ENCODE data around the gene BEST4. TPM values are rescaled to one million over a fixed set of nuclear protein-coding genes. Genes with fewer than 3 reads are reported as not detected.
A peak's percentile ranks its signal among the peaks of the same experiment; 100 is the strongest.

The BEST4 gene
- total RNA-seq (1 to 10 TPM in 4 of 5 donors, under 1 TPM in 1; 0.75 to 2.4 (median 1.6) TPM), total RNA-seq (0.76 to 7.7 (median 1.9) reads per million in 29 experiments)
- 0.50 TPM for total RNA-seq (2013)

GRCh38 chr1:44788120-44788860 is at the start of gene BEST4:
Gene BEST4 (minus strand): TSS chr1:44788170. CDS start chr1:44787705, 465 bp downstream.
- CTCF ChIA-PET, result interaction anchor here (0.6 to 3.8 kb wide), 4 partner anchors 12 to 1812 kb away, joined by 3 to 12 read pairs (median 4); partner anchors contain the start of gene PLK3 (in 1 of the 2)
- no peaks in the 10 kb centered on the region for H3K27me3 ChIP-seq (replicated peaks in 1 of 2; ENCODE audit: control insufficient read depth in 2 of 2, extremely low read depth in 1 of 2, insufficient read depth in 2 of 2, low read length in 1 of 2)
- no peaks in the 10 kb centered on the region for H3K9me3 ChIP-seq
- no peaks in the 10 kb centered on the region for H3K36me3 ChIP-seq (ENCODE audit: control insufficient read depth in 2 of 2, extremely low read depth in 1 of 2, insufficient read depth in 1 of 2, low read length in 1 of 2)
- no peak for ATAC-seq (replicated peaks in 1 of 4)
- no peak within 1 kb of the TSS for H3K4me3 Mint-ChIP-seq
- POLR2A ChIA-PET, result interaction anchor here in 1 of 2 donors (0.6 kb wide), 1 partner anchor 14 kb away, joined by 4 read pairs; no protein-coding TSS in a partner anchor
- 97% methylated on average over 6 of the region's 9 CpGs for WGBS (ENCODE audit: insufficient coverage)
- no peaks in the 10 kb centered on the region for H3K27me3 Mint-ChIP-seq
- DNase-seq, result no peak
- no peaks in the 10 kb centered on the region for H3K36me3 Mint-ChIP-seq
- H3K27ac ChIP-seq (ENCODE audit: low read length), result no peak within 1 kb of the TSS
- H3K27ac Mint-ChIP-seq, result peak within 1 kb of the TSS; percentile 22 to 61
- no peaks in the 10 kb centered on the region for H3K9me3 Mint-ChIP-seq
- no peak within 1 kb of the TSS for H3K4me3 ChIP-seq (ENCODE audit: control insufficient read depth in 1 of 2, extremely low read depth in 1 of 2, low read length in 1 of 2)
- peaks cover 15 to 34% of the 10 kb centered on the region in 2 experiments for H3K4me1 ChIP-seq (ENCODE audit: control insufficient read depth in 1 of 2, extremely low read depth in 1 of 2, insufficient read depth in 2 of 2, low read length in 2 of 2)
- H3K4me1 Mint-ChIP-seq, result peaks cover 25 to 27% (median 26%) of the 10 kb centered on the region in 3 donors

GRCh38 chr1:44835738-44836675 is 48.0 kb upstream of the BEST4 start:
- ATAC-seq (replicated peaks in 1 of 4) (peak; percentile 89 to 96 (median 95)), DNase-seq (peak; percentile 60 to 89 (median 81))
- peak overlapping the region in 1 of 2 donors; percentile 58 for H3K27ac Mint-ChIP-seq
- CTCF ChIA-PET, result interaction anchor here (0.6 to 1.5 kb wide), 4 partner anchors 46 to 467 kb away, joined by 3 to 4 read pairs (median 3); no protein-coding TSS in a partner anchor
- no peaks in the 10 kb centered on the region for H3K9me3 Mint-ChIP-seq
- no peak overlapping the region for H3K4me3 ChIP-seq (ENCODE audit: control insufficient read depth in 1 of 2, extremely low read depth in 1 of 2, low read length in 1 of 2)
- peaks cover 8 to 10% (median 8%) of the 10 kb centered on the region in 3 donors for H3K4me1 Mint-ChIP-seq
- POLR2A ChIA-PET, result no interaction called here
- no peaks in the 10 kb centered on the region for H3K36me3 ChIP-seq (ENCODE audit: control insufficient read depth in 2 of 2, extremely low read depth in 1 of 2, insufficient read depth in 1 of 2, low read length in 1 of 2)
- no peak overlapping the region for H3K27ac ChIP-seq (ENCODE audit: low read length)
- no peaks in the 10 kb centered on the region for H3K9me3 ChIP-seq
- H3K27me3 Mint-ChIP-seq, result peaks cover under 1 to 6% of the 10 kb centered on the region in 2 donors
- H3K36me3 Mint-ChIP-seq, result no peaks in the 10 kb centered on the region
- peaks cover 0 to 22% of the 10 kb centered on the region in 2 experiments for H3K27me3 ChIP-seq (replicated peaks in 1 of 2; ENCODE audit: control insufficient read depth in 2 of 2, extremely low read depth in 1 of 2, insufficient read depth in 2 of 2, low read length in 1 of 2)
- WGBS (ENCODE audit: insufficient coverage), result 94% methylated on average over 17 of the region's 23 CpGs
- peaks cover 0 to 8% of the 10 kb centered on the region in 2 experiments for H3K4me1 ChIP-seq (ENCODE audit: control insufficient read depth in 1 of 2, extremely low read depth in 1 of 2, insufficient read depth in 2 of 2, low read length in 2 of 2)
- H3K4me3 Mint-ChIP-seq, result peak overlapping the region in 1 of 3 donors; percentile 2

DNA sequence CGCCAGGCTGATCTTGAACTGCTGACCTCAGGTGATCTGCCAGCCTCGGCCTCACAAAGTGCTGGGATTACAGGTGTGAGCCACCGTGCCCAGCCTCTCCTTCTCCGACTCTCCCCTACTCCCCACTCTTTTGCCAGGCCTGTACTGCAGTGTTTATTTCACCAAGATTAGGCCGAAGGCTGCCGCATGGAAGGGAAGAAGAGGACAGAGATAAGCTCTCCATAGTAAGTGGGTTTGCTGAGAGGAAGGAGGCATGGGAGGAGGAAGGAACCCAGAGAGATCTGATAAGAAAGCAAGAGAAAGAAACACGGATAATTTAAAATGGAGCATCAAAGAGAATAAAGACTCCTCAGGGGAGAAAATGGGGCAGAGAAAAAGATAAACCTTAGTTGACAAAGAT is 46.4 kb upstream of the BEST4 start:
- H3K36me3 Mint-ChIP-seq, result no peaks in the 10 kb centered on the region
- ChIA-PET POLR2A (no interaction called here), CTCF (interaction anchor here (0.7 to 1.1 kb wide), 2 partner anchors 103 to 1142 kb away, joined by 3 read pairs; no protein-coding TSS in a partner anchor)
- H3K4me3 Mint-ChIP-seq, result no peak overlapping the region
- H3K36me3 ChIP-seq (ENCODE audit: control insufficient read depth in 2 of 2, extremely low read depth in 1 of 2, insufficient read depth in 1 of 2, low read length in 1 of 2), result no peaks in the 10 kb centered on the region
- peaks cover 0 to 8% of the 10 kb centered on the region in 2 experiments for H3K4me1 ChIP-seq (ENCODE audit: control insufficient read depth in 1 of 2, extremely low read depth in 1 of 2, insufficient read depth in 2 of 2, low read length in 2 of 2)
- no peak for DNase-seq
- WGBS (ENCODE audit: insufficient coverage), result 86% methylated on average over 2 of the region's 7 CpGs
- peaks cover 8 to 10% (median 8%) of the 10 kb centered on the region in 3 donors for H3K4me1 Mint-ChIP-seq
- H3K4me3 ChIP-seq (ENCODE audit: control insufficient read depth in 1 of 2, extremely low read depth in 1 of 2, low read length in 1 of 2), result no peak overlapping the region
- peaks cover 0 to under 1% of the 10 kb centered on the region in 2 donors for H3K27me3 Mint-ChIP-seq
- H3K9me3 Mint-ChIP-seq, result no peaks in the 10 kb centered on the region
- H3K27ac Mint-ChIP-seq, result no peak overlapping the region
- H3K27me3 ChIP-seq (replicated peaks in 1 of 2; ENCODE audit: control insufficient read depth in 2 of 2, extremely low read depth in 1 of 2, insufficient read depth in 2 of 2, low read length in 1 of 2), result peaks cover 0 to 7% of the 10 kb centered on the region in 2 experiments
- H3K27ac ChIP-seq (ENCODE audit: low read length), result no peak overlapping the region
- ATAC-seq (replicated peaks in 1 of 4), result no peak
- H3K9me3 ChIP-seq, result no peaks in the 10 kb centered on the region

GRCh38 chr1:44832056-44832705 is 44.2 kb upstream of the BEST4 start:
- Histone ChIP-seq H3K27ac (ENCODE audit: low read length) (no peak overlapping the region), H3K4me3 (ENCODE audit: control insufficient read depth in 1 of 2, extremely low read depth in 1 of 2, low read length in 1 of 2) (no peak overlapping the region), H3K9me3 (no peaks in the 10 kb centered on the region), H3K4me1 (ENCODE audit: control insufficient read depth in 1 of 2, extremely low read depth in 1 of 2, insufficient read depth in 2 of 2, low read length in 2 of 2) (peaks cover 0 to 8% of the 10 kb centered on the region in 2 experiments), H3K36me3 (ENCODE audit: control insufficient read depth in 2 of 2, extremely low read depth in 1 of 2, insufficient read depth in 1 of 2, low read length in 1 of 2) (no peaks in the 10 kb centered on the region), H3K27me3 (replicated peaks in 1 of 2; ENCODE audit: control insufficient read depth in 2 of 2, extremely low read depth in 1 of 2, insufficient read depth in 2 of 2, low read length in 1 of 2) (peaks cover 0 to 7% of the 10 kb centered on the region in 2 experiments)
- H3K36me3 Mint-ChIP-seq, result no peaks in the 10 kb centered on the region
- H3K27ac Mint-ChIP-seq, result no peak overlapping the region
- WGBS (ENCODE audit: insufficient coverage), result 81% methylated on average over 7 of the region's 13 CpGs
- no peaks in the 10 kb centered on the region for H3K27me3 Mint-ChIP-seq
- POLR2A ChIA-PET, result no interaction called here
- no peak overlapping the region for H3K4me3 Mint-ChIP-seq
- CTCF ChIA-PET, result interaction anchor here in 1 of 2 donors (0.6 kb wide), 1 partner anchor 111 kb away, joined by 3 read pairs; no protein-coding TSS in a partner anchor
- no peak for ATAC-seq (replicated peaks in 1 of 4)
- H3K9me3 Mint-ChIP-seq, result no peaks in the 10 kb centered on the region
- H3K4me1 Mint-ChIP-seq, result peaks cover 8 to 10% (median 8%) of the 10 kb centered on the region in 3 donors
- DNase-seq, result no peak

DNA sequence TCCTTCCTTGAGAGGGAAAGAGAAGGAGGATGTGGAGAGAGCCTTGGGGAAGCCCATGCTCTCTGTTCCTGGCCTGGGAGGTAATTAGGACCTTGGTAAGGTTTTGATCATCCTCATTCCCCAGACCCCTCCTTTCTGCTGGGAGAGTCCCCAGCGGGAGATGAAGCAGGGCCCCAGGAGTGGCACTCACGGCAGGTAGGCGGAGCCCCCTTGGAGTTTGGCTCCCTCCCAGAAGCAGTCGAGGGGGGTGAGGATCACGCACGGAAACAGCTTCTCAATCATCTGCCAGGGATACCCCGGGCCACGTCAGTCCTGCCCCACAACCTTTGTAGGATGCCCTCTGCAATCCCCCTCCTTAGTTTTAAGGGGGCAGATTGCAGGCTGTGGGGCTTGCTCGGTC is 43.5 kb upstream of the BEST4 start:
- 73% methylated on average over 8 of the region's 9 CpGs for WGBS (ENCODE audit: insufficient coverage)
- ChIA-PET CTCF (interaction anchor here in 1 of 2 donors (0.6 kb wide), 1 partner anchor 112 kb away, joined by 3 read pairs; no protein-coding TSS in a partner anchor), POLR2A (no interaction called here)
- H3K27me3 Mint-ChIP-seq, result no peaks in the 10 kb centered on the region
- DNase-seq, result no peak
- Histone ChIP-seq H3K4me3 (ENCODE audit: control insufficient read depth in 1 of 2, extremely low read depth in 1 of 2, low read length in 1 of 2) (no peak overlapping the region), H3K9me3 (no peaks in the 10 kb centered on the region), H3K4me1 (ENCODE audit: control insufficient read depth in 1 of 2, extremely low read depth in 1 of 2, insufficient read depth in 2 of 2, low read length in 2 of 2) (peaks cover 0 to 8% of the 10 kb centered on the region in 2 experiments), H3K27me3 (replicated peaks in 1 of 2; ENCODE audit: control insufficient read depth in 2 of 2, extremely low read depth in 1 of 2, insufficient read depth in 2 of 2, low read length in 1 of 2) (peaks cover 0 to 12% of the 10 kb centered on the region in 2 experiments), H3K27ac (ENCODE audit: low read length) (no peak overlapping the region), H3K36me3 (ENCODE audit: control insufficient read depth in 2 of 2, extremely low read depth in 1 of 2, insufficient read depth in 1 of 2, low read length in 1 of 2) (no peaks in the 10 kb centered on the region)
- H3K4me1 Mint-ChIP-seq, result peaks cover 8% of the 10 kb centered on the region in 3 donors
- H3K27ac Mint-ChIP-seq, result no peak overlapping the region
- no peaks in the 10 kb centered on the region for H3K9me3 Mint-ChIP-seq
- no peak overlapping the region for H3K4me3 Mint-ChIP-seq
- ATAC-seq (replicated peaks in 1 of 4), result no peak
- H3K36me3 Mint-ChIP-seq, result no peaks in the 10 kb centered on the region

Measured in T-cell (primary cell).